GM21786 (cell line): ENCODE measurements around the gene CHN2.

ENCODE experiments used
- ATAC-seq: cut with Tn5 transposase; IDR thresholded peaks from one replicate; pipeline ENCODE4 v1.9.1; 2021; ENCODE audit not compliant: unreplicated experiment

Gene CHN2

DNA sequence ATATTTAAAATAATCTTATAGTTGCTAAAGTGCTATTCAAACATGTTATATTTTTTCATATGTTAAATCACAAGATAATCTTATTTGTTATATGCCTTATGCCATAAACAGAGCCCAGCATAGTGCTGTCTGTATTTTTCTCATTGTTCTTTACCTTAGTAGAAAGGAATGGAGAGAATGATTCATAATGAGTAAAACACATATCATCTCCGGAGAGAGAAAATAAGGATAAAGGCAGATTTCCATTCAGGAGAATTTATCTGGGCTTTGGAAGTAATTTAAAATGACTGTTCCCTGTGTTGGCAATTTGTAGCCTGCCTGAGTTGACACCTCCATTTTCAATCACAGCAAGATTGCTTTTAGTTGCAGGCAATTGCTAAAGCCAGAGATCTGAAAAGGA is 30.2 kb downstream of the CHN2 start:
- ATAC-seq, result no peak

DNA sequence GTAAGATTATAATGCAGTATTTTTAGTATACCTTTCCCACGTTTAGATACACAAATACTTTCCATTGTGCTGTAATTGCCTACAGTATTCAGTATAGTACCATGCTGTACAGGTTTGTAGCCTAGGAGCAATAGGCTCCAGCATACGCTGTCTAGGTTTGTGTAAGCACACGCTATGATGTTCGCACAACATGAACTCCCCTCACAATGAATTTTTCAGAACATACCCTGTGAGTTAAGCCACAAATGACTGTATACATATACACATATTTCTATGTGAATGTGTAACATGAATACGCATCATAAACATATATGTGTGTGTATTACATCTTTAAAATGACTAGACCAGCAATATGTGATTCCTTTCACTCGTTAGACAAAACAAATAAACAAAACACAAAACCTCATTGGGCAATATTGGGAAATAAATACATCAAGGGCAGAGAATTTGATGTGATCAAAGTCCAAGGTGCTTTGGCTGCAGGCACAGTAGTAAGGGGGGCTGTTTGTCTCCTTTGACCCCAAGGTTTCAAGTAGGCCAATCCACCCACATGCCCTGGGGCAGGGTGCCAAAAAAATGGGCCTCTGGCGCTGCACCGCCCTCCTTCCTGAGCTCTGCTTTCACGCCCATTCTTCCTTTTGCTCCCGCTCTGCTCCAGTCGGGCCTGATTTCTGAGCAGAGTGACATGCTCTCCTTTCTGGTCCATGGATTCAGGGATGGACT is 33.9 kb downstream of the CHN2 start:
- no peak for ATAC-seq

DNA sequence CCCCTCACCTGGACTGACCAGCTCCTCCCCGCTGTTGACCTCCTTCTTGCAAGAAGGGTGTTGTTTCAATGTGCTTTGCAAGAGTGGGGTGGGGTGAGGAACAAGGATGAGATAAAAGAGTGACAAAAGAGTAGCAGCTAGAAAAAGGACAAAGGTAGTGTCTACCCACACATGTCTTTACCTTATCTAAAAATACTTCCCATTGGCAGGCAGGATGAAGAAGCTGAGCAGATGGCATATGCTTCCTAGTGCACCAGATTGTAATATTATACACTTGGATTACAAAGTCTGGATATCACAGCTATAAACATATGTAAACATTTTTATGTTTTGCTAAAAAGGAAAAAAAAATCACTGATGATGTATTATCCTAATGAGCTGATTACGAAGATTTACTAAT is 34.5 kb downstream of the CHN2 start:
- ATAC-seq, result no peak

DNA sequence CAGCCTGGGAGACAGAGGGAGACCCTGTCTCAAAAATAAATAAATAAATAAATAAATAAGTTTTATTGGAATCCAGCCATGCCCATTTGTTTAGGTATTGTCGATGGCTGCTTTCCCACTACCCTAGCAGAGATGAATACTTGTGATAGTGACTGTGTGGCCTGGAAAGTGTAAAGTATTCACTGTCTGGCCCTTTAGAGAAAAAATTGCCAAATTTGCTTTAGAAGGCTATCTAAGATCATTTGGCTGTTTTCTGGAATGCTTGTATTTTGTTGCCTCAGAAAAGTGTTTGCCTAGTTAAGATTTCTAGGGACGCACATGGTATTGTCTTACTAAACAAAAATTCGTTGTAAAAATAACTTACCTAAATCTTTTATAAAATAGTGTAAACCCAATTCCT is 35.4 kb downstream of the CHN2 start:
- no peak for ATAC-seq

DNA sequence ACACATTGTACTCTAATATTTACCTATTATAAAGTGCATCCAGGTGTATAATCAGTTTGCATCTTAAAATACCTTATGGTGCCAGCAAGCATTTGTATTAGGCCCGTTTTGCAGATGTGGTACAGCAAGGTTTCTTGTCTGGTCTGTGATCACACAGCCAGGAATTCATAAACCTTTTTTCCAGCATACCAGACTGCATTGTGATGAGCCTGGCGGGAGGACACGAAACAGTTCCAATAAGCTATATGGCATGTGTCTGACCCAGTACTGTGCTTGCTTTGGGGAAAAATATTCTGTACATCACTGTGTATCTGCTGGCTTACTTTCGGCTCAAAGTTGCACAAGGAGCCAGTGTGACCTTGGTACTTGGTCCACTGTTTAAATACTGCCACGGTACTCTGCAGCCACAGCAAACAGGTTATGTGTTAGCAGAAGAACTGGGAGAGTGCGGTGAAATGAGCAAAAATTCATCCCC is 36.3 kb downstream of the CHN2 start:
- no peak for ATAC-seq

DNA sequence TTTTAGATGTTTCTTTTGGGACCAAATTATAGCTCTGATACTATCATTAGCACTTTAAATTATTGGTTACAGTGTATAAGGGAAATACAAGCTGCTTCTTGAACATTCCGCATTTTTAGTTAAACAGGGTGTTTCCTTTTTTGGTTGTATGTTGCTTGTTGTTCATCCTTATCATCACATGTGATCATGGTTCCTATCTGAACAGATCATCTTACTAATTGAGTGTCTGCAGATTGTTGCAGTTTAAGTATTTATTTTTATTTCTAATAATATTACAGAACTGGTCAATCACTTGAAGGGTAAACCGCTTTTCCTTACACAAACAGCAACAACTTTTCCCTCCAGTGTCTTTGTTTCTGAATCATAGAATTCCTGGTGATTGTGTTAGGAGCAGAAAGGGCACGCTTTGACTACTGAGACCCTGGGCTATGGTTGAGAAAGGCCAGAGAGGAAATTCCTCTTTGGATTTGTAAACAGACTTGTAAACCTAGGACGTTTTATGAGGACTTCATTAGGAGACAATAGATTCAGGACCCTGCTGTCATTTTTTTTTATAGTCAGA is 37.2 kb downstream of the CHN2 start:
- ATAC-seq, result no peak

DNA sequence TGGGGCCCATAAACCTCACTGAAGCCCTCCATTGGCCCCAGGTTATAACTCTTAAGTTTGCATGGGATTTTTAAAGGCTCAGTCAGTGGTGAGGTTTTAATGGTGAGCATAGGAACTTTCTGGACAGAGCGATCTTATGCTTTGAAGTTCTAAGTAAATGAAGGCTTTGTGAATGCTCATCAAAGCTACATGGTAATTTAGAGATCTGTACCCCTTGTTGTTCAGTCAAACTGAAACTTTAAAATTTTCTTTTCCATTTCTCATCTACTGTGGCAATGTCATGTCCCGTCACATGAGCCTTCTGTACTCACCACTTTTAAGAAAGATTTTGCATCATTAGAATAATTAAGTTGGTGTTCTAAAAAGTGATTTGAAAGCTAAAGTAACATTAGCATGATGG is 39.9 kb downstream of the CHN2 start:
- no peak for ATAC-seq

DNA sequence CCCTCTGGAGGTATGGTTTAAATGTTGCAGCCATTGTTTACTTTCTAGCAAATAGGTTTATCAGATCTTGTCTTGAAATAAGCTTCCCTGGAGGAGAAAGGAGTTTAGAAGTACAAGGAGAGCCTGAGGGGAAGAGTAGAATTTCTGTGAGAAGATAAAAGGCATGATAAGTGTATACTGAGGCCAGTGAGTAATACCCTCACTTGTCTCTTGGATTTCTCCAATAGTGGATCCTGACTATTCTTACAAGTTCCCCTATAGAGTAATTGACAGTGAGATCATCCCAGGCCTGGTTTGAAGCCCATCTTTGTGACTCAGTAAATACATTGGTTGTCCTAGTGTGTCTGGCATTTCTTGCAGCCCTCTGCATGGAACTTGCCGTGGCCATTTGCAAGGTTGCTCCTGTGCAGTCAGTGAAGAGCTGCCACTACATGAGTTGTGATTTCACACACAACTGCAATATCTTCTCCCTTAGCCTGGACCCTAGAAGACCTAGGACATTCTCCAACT is 41.6 kb downstream of the CHN2 start:
- ATAC-seq, result no peak

DNA sequence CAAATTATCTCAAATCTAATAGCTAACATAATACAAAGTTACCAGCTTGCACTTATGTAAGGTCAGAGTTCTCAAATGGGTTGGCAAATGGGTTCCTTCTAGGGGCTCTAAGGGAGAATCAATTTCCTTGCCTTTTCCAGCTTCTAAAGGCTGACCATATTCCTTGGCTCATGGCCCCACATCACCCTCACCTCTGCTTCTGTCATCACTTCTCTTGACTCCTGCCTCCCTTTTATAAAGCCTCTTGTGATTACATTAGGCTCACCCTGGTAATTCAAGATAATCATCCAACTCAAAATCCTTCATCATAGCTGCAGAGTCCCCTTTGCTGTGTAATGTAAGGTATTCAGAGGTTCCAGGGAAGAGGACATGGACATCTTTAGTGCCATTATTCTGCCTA is 42.1 kb downstream of the CHN2 start:
- ATAC-seq, result no peak

DNA sequence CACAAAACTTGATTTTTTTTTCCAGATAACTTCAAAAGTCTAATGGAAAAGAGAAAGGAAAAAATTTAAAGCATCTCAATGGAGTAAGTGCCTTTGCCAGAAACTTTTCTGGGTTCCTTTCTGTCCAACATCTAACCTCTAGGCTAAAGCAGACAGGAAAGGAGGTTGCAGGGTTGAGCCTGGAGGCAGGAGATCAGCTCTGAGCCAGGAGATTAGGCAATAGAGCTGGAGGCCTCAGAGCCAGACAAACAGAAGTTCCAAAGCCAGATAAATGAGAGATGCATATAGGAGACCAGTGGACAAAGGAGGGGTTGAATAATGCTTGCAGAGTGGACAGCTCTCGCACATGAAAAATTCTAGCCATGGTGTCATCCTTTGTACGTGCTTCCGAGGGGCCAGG is 42.9 kb downstream of the CHN2 start:
- ATAC-seq, result no peak

DNA sequence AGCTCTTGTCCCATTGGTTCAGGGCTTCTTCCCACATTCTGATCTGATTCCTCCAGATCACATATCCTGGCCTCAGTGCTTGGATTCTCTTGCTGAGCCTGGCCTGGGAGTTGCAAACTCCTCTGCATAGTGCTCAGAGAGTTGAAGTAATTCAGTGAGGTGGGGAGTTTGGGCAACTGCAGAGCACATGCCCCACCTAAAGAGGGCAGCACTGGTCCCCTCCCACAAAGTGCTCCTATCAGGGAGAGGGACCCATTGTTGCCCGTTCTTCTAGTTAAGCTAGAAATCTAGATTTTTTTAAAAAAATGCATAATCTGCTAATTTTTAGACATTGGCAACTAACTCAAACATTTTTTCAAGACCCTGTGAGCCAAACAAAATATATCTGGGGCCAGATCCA is 45.1 kb downstream of the CHN2 start:
- ATAC-seq, result no peak

DNA sequence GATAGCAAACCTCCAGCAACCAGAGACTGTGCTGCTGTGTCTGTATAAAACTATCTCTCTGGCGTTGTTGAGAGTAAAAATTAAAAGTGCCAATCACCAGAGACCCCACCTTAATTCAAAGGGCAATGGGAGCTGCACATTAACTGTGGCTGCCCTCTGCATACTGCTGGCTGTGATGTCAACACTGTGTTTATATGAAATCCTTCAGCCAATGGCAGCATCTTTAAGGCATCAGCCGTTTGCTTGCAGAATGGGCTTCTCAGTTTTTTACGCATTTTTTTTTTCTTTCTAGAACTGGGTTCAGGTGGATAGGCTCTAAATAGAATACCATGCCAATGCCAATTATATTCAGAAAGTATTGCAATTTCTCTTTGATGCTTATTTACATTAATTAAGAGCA is 47.7 kb downstream of the CHN2 start:
- no peak for ATAC-seq

DNA sequence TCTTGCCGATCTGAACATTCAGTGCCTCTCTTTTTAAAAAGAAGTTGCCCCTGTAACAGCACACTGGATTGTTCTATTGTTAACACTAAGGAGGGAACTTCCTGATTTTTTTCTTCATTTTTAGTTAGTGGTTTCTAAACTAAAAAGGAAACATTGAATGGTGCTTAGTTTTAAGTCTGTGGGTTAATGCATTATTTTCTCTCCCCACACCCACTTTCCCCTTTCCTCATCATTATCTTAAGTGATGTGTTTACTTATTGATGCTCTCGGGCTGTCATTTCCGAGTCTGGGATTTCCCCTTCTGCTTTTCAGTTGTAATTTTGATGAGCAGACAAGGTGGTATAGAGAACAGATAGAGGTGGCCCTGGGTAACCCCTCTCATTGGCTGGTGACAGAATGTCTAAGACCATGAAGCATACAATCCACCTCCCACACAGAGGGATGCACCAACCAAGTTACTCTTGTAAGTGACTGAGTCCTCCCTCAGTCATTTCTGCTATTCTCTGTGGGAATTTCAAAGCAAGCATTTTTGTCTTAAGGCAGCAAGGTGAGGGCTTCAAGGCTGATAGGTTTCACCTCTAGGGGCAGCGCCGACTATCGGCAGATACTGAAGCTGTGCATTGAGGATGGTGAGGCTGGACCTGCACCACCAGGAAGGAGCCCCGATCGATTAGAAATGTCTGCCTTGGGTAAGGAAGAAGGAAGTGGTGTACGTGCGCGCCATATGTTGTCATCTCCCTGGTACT is 49.5 kb downstream of the CHN2 start:
- no peak for ATAC-seq

DNA sequence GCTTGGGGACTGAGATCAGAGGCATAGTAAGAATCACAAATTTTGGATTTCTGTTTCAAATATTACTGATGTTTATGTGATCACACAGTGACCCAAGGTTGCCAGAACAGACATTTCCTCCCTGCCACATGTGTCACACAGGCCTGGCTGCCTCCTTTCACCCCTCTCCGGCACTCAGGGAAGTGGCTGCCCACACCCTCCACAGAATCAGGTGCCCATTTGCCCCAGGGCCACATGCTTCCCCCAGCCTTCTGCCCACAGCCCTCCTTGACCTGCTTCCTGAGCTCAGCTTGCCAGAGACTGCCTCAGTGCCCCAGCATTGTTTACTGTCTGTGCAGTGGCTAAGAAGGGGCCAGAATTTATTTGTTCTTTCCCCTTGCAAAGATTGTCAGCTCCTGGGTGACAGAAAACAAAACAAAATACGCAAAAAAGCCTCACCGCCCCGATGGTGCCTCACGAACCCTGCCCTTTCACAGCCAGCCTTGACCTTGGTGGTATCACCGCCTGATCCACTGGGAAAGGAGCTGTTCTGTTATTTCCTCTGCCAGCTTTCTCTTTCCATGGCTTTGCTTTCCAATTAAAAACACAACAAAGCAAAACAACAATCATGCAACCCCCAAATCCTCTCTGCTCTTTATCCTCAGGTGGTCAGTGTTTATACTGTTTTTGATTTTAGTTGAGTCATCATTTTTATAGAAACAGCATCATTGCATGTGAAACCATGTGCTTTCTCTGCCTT is 52.8 kb downstream of the CHN2 start:
- no peak for ATAC-seq

DNA sequence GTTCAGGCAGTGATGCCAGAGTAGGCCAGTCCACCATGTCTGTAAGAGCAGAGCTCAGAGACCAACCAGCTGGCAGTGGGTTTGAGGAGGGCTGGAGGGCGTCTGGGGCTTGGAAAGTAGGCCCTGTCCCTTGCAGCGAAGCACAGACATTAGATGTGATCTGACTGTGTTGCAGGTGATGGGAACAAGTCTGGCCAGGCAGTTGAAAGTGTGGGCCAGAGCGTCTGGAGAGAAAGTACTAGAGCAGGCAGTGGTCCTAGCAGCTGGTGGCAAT is 53.3 kb downstream of the CHN2 start:
- no peak for ATAC-seq

DNA sequence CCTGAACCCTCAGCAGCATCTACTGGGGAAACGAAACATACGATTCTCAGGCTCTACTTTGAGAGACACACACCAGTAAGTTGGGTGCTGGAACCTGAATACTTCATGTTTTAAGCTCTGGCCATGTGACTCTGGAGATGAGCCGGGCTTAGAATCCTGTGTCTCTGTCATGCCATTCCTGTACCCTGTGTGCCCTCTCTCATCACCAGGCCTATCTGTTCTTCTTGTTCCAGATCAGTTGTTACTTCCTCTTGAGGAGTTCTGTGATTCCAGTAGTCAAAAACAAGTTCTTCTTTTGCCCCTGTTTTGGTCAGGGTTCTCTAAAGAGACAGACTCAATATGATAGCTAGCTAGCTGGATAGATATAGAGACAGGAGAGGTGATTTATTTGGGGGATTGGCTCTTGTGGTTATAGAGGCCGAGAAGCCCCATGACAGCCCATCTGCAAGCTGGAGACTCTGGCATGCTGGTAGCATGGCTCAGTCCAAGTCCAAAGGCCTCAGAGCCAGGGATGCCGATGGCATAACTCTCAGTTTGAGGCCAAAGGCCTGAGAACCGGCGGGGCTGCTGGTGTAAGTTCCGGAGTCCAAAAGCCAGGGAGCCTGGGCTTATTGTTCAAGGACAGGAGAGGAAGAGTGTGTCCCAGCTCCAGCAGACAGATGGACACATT is 54.3 kb downstream of the CHN2 start:
- ATAC-seq, result no peak

DNA sequence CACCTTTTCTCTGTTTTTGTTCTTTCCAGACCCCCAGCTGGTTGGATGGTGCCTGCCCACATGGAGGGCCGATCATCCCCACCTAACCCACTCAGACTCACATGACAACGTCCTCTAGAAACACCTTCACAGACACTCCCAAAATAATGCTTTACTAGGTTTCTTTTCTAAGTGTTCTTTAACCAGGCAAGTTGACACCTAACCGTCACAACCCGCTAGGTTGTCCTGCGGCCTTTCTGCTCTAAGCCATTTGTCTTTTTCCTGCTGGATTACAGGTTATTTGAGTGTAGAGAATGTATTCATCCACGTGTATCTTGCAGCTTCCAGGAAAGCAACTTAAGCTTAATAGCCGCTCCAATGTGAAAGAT is 54.8 kb downstream of the CHN2 start:
- no peak for ATAC-seq

DNA sequence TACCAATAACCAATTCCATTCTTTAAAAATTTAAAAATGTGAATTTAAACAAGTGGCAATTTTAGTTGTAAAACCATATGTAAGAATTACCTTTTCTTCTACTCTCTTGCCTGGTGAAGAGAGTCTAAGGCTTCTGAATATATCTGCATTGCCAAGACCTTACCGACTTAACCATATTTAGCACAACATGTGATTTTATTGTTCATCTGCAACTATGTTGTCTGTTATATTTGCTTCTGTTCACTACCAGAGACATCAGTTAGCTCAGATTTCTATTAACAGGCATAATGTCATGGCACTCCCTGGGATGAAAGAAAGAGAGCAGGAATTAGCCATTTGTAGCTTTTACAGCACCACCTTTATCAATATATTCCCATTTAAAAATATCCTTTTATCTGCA is 55.3 kb downstream of the CHN2 start:
- no peak for ATAC-seq

DNA sequence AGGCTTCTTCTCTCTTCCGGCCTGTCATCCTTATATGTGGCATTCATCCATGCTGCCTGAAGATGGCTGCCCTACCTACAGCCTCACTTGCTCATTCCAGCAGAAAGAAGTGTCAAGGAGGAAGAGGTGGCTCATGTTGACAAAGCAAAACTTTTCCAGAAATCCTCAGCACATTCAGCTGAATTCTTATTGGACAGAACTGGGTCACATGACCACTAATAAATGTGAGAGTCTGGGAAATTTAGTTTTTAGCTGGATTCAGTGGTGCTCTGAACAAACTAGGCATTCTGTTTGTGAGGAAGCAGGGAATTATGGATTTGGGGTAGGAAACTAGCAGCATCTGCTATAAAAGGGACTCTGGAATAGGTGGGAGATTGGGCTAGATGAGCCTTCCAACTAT is 58.6 kb downstream of the CHN2 start:
- ATAC-seq, result no peak

DNA sequence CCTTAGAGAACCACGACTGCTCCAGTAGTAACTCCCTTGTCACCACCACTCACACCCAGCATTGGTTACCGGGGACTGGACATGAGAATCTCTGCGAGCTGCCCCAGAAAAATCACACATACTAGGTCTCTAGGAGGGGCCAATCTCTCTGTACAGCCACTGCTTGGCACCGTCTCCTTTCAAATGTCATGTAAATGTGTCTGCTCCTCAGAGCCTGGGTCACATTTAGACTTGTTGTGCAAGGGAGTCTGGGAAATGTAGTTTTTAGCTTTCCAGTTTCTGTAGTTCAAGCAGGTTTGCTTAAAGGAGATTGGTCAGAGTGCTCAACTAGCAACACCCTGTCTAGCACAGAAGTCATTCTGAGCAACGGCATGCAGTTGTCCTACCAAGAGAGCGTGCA is 60.0 kb downstream of the CHN2 start:
- ATAC-seq, result no peak

DNA sequence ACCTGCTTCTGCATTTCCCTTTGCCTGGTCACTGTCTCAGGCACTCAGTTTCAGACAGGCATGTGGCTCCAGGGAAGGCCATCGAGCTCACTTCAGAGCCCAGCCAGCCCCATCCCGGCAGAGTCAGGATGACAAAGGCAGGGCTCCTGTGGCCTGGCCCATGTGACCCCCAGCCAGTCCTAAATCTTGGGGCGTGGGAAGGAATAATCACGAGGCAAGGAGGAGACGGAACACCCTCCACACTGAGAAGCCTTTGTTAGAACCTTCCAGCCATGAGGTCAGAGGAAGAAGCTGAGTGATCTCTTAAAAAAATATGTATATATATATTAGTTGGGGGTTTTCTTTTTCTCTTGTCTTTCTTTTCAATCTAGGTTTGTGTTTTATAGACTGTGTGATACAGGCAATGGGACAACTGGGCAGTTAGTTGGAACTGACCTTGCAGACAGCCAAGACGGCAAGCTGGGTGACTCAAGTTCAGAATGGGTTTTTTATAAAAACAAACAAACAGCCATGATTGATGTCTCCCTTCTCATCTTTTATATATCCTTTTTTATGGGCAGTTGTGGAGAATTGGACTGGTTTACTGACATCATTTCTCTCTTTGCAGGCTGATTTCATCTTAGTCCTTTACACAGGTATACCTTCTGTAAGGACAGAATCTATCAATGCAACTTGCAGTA is 60.8 kb downstream of the CHN2 start:
- no peak for ATAC-seq
